ENCODE results near the gene TLE4. TPM values are rescaled to one million over a fixed set of nuclear protein-coding genes. Genes with fewer than 3 reads are reported as not detected.

Gene TLE4
- polyA plus RNA-seq, 1 donor (not counting 4 experiments of a cell fraction or from before 2014, with no cell fraction given): 14.7 TPM

GRCh38 chr9:79630521-79631403, 59.0 kb downstream of the TLE4 start:
- H3K9ac ChIP-seq (ENCODE audit: control insufficient read depth, extremely low read depth, insufficient read depth, low read length): no peak overlapping the region
- DNase-seq (ENCODE audit: low read depth, low spot score): no peak
- no peaks in the 10 kb centered on the region for H3K9me3 ChIP-seq (ENCODE audit: control insufficient read depth, low read depth, low read length)
- H4K20me1 ChIP-seq (ENCODE audit: control insufficient read depth, extremely low read depth, insufficient read depth, low read length): no peaks in the 10 kb centered on the region
- H3K9me1 ChIP-seq (ENCODE audit: control insufficient read depth, extremely low read depth, insufficient read depth, low read length): no peaks in the 10 kb centered on the region
- no peak overlapping the region for H3K4me2 ChIP-seq (ENCODE audit: control insufficient read depth, extremely low read depth, insufficient read depth, low read depth, low read length)
- dilution Hi-C loops (cut with MboI; ENCODE audit: extremely low pct_ligation_motif_present, low sequenced_read_pairs): no loop called here
- FAIRE-seq: no peak
- H3K27ac ChIP-seq (ENCODE audit: control insufficient read depth, insufficient read depth, low read length): no peak overlapping the region
- H3K4me1 ChIP-seq (ENCODE audit: control insufficient read depth, extremely low read depth, insufficient read depth, low read length): no peaks in the 10 kb centered on the region
- H3K79me2 ChIP-seq (ENCODE audit: control insufficient read depth, insufficient read depth, low read length): no peaks in the 10 kb centered on the region
- H2AFZ ChIP-seq (ENCODE audit: control insufficient read depth, low read length): no peak overlapping the region
- no peak overlapping the region for H3K4me3 ChIP-seq (ENCODE audit: control insufficient read depth in 2 of 3, extremely low read depth in 1 of 3, insufficient read depth in 2 of 3, low read depth in 1 of 3, low read length in 3 of 3)
- H3K36me3 ChIP-seq (ENCODE audit: control insufficient read depth in 2 of 2, extremely low read depth in 1 of 2, insufficient read depth in 2 of 2, low read length in 2 of 2): no peaks in the 10 kb centered on the region
- no peak for TF ChIP-seq CTCF (optimal IDR thresholded peaks at IDR 0.05 in 1 of 3, IDR thresholded peaks at IDR 0.05 in 1 of 3, conservative IDR thresholded peaks at IDR 0.05 in 1 of 3; ENCODE audit: extremely low read depth in 1 of 3, insufficient read depth in 2 of 3, low read length in 3 of 3)
- TF ChIP-seq EZH2 (IDR thresholded peaks at IDR 0.05; ENCODE audit: low read length): no peak
- no peaks in the 10 kb centered on the region for H3K27me3 ChIP-seq (ENCODE audit: control insufficient read depth, extremely low read depth, insufficient read depth, low read length)

- Histone ChIP-seq H3K9me1 (ENCODE audit: control insufficient read depth, extremely low read depth, insufficient read depth, low read length) (no peaks in the 10 kb centered on the region), H2AFZ (ENCODE audit: control insufficient read depth, low read length) (no peak overlapping the region), H3K27ac (ENCODE audit: control insufficient read depth, insufficient read depth, low read length) (no peak overlapping the region), H4K20me1 (ENCODE audit: control insufficient read depth, extremely low read depth, insufficient read depth, low read length) (no peaks in the 10 kb centered on the region), H3K9me3 (ENCODE audit: control insufficient read depth, low read depth, low read length) (no peaks in the 10 kb centered on the region), H3K4me3 (ENCODE audit: control insufficient read depth in 2 of 3, extremely low read depth in 1 of 3, insufficient read depth in 2 of 3, low read depth in 1 of 3, low read length in 3 of 3) (no peak overlapping the region), H3K9ac (ENCODE audit: control insufficient read depth, extremely low read depth, insufficient read depth, low read length) (no peak overlapping the region), H3K79me2 (ENCODE audit: control insufficient read depth, insufficient read depth, low read length) (no peaks in the 10 kb centered on the region), H3K4me2 (ENCODE audit: control insufficient read depth, extremely low read depth, insufficient read depth, low read depth, low read length) (no peak overlapping the region), H3K27me3 (ENCODE audit: control insufficient read depth, extremely low read depth, insufficient read depth, low read length) (no peaks in the 10 kb centered on the region), H3K36me3 (ENCODE audit: control insufficient read depth in 2 of 2, extremely low read depth in 1 of 2, insufficient read depth in 2 of 2, low read length in 2 of 2) (no peaks in the 10 kb centered on the region), H3K4me1 (ENCODE audit: control insufficient read depth, extremely low read depth, insufficient read depth, low read length) (no peaks in the 10 kb centered on the region)
- DNase-seq (ENCODE audit: low read depth, low spot score) (no peak), FAIRE-seq (no peak)
- dilution Hi-C loops (cut with MboI; ENCODE audit: extremely low pct_ligation_motif_present, low sequenced_read_pairs): no loop called here
- TF ChIP-seq EZH2 (IDR thresholded peaks at IDR 0.05; ENCODE audit: low read length): no peak
- TF ChIP-seq CTCF (optimal IDR thresholded peaks at IDR 0.05 in 1 of 3, IDR thresholded peaks at IDR 0.05 in 1 of 3, conservative IDR thresholded peaks at IDR 0.05 in 1 of 3; ENCODE audit: extremely low read depth in 1 of 3, insufficient read depth in 2 of 3, low read length in 3 of 3): no peak
Observed at GRCh38 chr9:79632060-79632459, 60.3 kb downstream of the TLE4 start.

Measured in keratinocyte (primary cell).